Right forelimb (tissue), 1 donor: Measurements from ENCODE around the gene SLCO4A1.

Source experiments
- DNase-seq: peaks from one replicate; pipeline ENCODE4 v3.0.0-alpha.2; 2018

Gene SLCO4A1

GRCh38 chr20:62607366-62608217 is 34.7 kb upstream of the SLCO4A1 start:
- no peak for DNase-seq

GRCh38 chr20:62608218-62608565 is 34.1 kb upstream of the SLCO4A1 start:
- no peak for DNase-seq

DNA sequence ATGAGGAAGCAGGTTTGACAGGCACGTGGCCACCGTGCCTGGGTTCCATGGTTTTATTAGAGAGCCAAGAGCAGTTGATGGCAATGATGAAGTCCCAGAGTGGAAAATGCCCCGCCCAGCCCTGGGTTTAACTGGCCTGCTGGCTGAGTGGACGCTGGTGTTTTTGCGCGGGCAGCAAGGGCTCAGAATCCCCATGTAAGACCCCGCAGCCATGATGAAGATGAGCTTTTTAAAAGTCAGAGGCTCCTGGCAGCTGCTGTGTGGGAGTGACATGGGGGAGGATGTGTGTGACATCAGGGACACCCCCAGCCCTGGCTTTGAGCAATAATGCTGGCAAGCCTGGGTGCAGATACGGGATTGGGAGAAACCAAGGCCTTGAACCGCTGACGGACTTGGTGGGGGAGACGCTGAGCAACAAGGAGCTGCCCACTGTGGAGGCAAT is 33.0 kb upstream of the SLCO4A1 start:
- DNase-seq = no peak

- DNase-seq = no peak
These were observed 32.2 kb upstream of the SLCO4A1 start for GRCh38 chr20:62609811-62610757.

- DNase-seq = no peak
These were observed 31.3 kb upstream of the SLCO4A1 start for GRCh38 chr20:62611012-62611411.

DNA sequence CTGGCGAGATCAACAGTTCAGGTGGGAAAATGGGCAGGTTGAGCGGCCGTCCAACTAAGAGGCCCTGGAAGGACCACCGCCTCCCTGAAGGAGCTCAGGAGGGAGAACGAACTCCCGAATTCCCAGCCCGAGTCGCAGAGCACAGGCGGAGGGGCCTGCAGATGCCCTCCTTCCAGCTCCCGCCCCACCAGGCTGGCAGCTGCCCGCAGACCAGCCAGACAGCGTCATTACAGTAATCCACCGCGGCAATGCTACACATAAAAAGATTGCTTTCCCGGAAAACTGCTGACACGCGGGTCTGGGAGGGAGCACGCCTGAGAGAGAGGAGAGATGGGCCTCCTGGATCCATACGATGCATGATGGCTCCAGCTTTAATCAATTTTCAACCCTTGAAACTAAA is 30.5 kb upstream of the SLCO4A1 start:
- DNase-seq = no peak

DNA sequence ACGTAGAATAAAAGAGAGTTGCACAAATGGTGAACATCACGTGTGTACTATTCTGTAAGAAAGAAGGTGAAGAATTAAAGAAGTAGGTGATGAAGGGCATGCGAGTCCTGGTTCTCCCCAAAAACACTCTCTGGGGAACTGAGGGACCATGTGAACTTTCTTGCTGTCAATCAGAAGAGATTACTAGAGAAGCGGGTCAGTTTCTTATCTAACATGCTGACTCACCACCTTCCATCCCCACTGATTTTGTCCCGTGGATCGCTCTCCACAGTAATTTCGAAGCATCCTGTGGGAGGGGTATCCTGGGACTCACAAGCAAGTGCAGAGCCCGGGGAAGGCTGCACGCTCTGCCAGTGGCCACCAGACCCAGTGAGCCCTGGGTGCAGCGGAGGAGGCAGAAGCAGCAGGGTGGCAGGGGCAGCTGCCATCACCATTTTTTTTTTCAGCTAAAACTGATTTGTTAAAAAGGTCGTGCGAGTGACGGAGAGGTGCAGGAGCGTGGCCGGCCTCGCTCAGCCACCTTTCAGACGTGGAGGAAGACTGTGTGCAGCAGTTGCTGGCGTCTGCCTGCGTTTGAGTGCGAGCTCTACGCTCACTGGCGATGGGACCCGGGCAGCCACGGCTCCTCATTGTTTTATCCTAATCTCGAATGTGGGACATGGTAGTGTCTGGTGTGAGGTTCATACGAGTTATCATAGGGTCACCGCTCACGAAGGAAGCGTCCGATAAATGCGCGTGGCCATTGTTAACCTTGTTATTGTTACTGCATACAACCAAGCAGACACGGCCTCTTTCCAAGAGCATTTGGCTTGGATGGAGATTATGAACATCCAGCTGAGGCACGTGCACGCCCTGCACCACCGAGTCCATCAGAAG is 28.0 kb upstream of the SLCO4A1 start:
- DNase-seq = no peak

- no peak for DNase-seq
These were observed 27.2 kb upstream of the SLCO4A1 start for GRCh38 chr20:62614961-62615680.

DNA sequence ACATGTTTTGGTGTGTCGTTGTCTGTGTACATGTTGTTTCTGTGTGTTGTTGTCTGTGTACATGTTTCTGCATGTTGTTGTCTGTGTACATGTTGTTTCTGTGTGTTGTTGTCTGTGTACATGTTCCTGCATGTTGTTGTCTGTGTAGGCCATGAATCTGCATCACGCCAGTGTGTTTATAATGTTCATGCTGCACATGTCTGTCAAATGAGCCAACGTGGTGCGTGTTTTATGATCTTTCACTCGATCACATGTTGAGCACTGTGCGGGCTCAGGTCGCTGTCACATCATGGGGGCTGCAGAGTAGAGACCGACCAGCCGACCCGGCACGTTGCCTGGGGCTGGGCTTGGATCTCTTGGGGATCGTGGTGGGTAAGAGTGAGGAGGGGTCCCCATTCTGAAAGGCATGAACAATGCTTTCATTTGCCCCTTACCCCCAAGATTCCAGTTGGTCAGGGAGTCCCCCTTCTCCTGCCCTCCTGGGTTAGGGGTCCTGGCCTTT is 26.5 kb upstream of the SLCO4A1 start:
- no peak for DNase-seq

GRCh38 chr20:62616728-62617621 is 25.3 kb upstream of the SLCO4A1 start:
- peak; percentile 76 for DNase-seq

GRCh38 chr20:62617711-62618483 is 24.4 kb upstream of the SLCO4A1 start:
- no peak for DNase-seq

GRCh38 chr20:62618611-62619529 is 23.4 kb upstream of the SLCO4A1 start:
- DNase-seq = no peak

- no peak for DNase-seq
These were observed 21.7 kb upstream of the SLCO4A1 start for GRCh38 chr20:62620625-62621024.

DNA sequence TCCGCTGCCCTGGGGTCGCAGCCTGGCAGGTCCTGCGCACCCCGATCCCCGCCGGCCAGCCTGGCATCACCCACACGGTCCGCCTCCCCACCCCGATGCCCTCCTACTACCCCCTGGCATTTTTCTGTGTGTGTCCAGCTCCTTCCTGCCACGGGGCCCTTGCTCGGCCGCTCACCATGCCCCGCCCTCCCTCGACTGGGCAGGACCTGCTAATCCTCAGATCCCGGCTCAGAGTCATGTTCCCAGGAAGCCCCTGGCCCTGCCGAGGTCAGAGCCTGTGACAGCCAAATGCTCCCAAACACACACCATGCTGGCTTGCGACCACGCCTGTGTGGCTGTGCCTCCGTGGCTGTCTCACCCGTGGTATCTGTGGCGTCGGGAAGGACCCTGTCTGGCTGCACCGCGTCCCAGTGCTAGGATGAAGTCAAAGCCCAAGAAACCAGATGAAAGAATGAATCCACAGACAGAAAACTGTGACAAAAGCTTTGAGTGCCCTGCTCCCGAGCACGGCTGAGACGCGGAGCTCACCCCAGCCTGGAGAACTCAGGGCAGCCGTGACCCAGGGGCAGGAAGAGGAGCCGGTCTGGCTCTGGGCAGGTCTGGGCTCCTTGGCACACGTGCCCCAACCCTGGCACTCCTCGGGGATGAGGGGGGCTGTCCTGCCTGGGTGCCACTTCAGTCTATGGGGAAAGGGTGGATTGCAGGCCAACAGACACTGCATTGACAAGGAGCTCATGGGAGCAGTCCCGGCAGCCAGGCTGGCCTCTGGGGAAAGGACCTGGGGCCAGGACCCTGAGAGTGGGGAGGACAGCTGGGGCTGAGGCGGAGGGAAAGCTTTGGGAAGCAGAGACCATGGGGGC is 20.8 kb upstream of the SLCO4A1 start:
- no peak for DNase-seq

DNA sequence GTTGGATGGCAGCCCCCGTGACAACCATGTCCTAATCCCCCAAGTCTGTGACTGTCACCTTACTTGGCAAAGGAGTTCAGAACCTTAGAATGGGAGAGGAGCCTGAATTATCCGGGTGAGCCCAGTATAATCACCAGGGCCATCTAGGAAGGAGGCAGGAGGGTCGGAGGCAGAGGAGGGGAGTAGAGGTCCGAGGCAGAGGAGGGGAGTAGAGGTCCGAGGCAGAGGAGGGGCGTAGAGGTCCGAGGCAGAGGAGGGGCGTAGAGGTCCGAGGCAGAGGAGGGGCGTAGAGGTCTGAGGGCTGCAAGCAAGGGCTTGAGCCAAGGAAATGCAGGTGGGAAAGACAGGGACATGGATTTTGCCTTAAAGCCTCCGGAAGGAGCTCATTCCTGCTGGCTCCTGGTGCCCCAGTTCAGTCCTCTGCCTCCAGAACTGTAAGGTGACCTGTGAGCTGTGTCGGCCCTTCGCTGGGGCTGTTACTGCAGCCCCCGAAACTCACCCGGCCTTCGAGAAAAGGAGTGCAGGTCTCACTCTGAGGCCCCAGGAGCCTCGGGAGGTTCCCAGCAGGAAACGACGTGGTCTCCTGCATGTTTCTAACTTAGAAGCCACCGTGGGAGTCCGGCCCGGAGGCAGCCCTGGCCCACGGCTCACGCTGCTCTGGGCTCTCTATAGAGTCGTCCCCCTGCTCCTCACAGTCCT is 20.0 kb upstream of the SLCO4A1 start:
- no peak for DNase-seq

GRCh38 chr20:62622877-62623487 is 19.3 kb upstream of the SLCO4A1 start:
- no peak for DNase-seq
